C4-2B (cell line): Measurements from ENCODE around the gene TMEM30B.

Source experiments
- ZFX ChIP-seq: fragments of 450-650 bp; IDR thresholded peaks from 2 replicates; pipeline ENCODE4 v1.6.1; 2017
- TF ChIP-seq, protein P1 (sequence below): fragments of 450-650 bp; conservative IDR thresholded peaks from 2 replicates; pipeline ENCODE4 v1.5.1; 2017; ENCODE audit warnings: mild to moderate bottlenecking

DNA sequence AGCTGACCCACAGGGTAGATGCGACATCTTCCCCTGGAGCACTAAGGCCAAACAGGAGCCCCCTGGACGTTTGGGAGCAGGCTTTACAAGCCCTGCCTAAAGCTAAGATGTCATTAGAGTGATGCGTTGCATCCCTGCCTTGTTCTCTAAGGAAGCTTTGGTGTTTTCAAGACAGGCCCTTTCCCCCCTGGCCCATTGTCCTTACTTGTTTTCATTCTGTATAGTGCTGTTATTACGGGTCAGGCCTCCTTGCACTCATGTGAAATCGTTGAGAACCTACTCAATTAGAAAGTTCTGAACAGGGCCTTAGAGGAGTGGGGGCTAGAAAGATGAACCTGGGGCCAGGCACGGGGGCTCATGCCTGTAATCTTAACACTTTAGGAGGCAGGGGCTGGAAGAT, 38.6 kb upstream of the TMEM30B start:
- TF ChIP-seq, protein P1, sequence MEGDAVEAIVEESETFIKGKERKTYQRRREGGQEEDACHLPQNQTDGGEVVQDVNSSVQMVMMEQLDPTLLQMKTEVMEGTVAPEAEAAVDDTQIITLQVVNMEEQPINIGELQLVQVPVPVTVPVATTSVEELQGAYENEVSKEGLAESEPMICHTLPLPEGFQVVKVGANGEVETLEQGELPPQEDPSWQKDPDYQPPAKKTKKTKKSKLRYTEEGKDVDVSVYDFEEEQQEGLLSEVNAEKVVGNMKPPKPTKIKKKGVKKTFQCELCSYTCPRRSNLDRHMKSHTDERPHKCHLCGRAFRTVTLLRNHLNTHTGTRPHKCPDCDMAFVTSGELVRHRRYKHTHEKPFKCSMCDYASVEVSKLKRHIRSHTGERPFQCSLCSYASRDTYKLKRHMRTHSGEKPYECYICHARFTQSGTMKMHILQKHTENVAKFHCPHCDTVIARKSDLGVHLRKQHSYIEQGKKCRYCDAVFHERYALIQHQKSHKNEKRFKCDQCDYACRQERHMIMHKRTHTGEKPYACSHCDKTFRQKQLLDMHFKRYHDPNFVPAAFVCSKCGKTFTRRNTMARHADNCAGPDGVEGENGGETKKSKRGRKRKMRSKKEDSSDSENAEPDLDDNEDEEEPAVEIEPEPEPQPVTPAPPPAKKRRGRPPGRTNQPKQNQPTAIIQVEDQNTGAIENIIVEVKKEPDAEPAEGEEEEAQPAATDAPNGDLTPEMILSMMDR = no peak
- no peak for TF ChIP-seq ZFX
